Lower leg skin (tissue), 3 donors: ENCODE measurements around the gene CGAS.

Experiments
- POLR2A ChIP-seq, 2 donors: fragments of 450-650 bp; IDR thresholded peaks; one replicate each; pipeline ENCODE4 v1.6.1; 2016 to 2017; ENCODE audit warnings: antibody characterized with exemption in 2 of 2, mild to moderate bottlenecking in 1 of 2, moderate library complexity in 1 of 2
- TF ChIP-seq, protein P1 (sequence below), 3 donors: fragments of 450-650 bp; IDR thresholded peaks; one replicate each; pipeline ENCODE4 v1.5.1; 2016; ENCODE audit warnings: antibody characterized with exemption in 3 of 3, mild to moderate bottlenecking in 3 of 3, moderate library complexity in 2 of 3

DNA sequence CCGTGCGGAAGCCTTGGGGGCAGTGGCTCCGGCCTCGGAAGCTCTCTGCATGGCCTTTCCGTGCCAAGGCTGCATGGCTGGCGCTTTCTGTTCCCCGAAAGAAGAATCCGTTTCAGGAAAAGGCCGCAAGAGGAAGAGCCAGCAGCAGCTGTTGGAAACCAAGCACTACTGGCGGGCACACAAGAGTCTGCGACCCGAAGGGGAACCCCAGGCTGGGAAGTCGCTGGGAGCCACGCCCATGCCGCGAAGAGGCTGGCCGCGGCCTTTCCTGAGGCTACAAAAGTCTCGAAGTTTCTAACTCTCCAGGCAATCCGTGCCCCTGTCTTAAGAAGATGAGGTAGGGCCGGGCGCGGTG lies at the start of gene CGAS:
- TF ChIP-seq, protein P1, sequence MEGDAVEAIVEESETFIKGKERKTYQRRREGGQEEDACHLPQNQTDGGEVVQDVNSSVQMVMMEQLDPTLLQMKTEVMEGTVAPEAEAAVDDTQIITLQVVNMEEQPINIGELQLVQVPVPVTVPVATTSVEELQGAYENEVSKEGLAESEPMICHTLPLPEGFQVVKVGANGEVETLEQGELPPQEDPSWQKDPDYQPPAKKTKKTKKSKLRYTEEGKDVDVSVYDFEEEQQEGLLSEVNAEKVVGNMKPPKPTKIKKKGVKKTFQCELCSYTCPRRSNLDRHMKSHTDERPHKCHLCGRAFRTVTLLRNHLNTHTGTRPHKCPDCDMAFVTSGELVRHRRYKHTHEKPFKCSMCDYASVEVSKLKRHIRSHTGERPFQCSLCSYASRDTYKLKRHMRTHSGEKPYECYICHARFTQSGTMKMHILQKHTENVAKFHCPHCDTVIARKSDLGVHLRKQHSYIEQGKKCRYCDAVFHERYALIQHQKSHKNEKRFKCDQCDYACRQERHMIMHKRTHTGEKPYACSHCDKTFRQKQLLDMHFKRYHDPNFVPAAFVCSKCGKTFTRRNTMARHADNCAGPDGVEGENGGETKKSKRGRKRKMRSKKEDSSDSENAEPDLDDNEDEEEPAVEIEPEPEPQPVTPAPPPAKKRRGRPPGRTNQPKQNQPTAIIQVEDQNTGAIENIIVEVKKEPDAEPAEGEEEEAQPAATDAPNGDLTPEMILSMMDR (IDR thresholded peaks at IDR 0.05): no peak
- TF ChIP-seq POLR2A (IDR thresholded peaks at IDR 0.05): peak in 1 of 2 donors; percentile 16
